ENCODE data around the gene MAML2. TPM values are rescaled to one million over a fixed set of nuclear protein-coding genes. Genes with fewer than 3 reads are reported as not detected.
A peak's percentile ranks its signal among the peaks of the same experiment; 100 is the strongest.
"Not testable (repeated sequence)": the region's sequence is repeated elsewhere in the genome, so short reads cannot be mapped to it uniquely, and the experiment has no call there.

Gene MAML2
- total RNA-seq, 4 donors from 2014 or later = 34.2 to 49.8 (median 44.4) TPM

GRCh38 chr11:96276836-96277235 lies 66.2 kb downstream of the MAML2 start:
- TF ChIP-seq CTCF (IDR thresholded peaks at IDR 0.05) = no peak
- DNase-seq (ENCODE audit: low spot score) = no peak
- no peak for ATAC-seq (ENCODE audit: low FRiP score)

- DNase-seq (ENCODE audit: low spot score) (no peak), ATAC-seq (ENCODE audit: low FRiP score) (no peak)
- no peak for TF ChIP-seq CTCF (IDR thresholded peaks at IDR 0.05)
These were observed 67.0 kb downstream of the MAML2 start for GRCh38 chr11:96275801-96276594.

- no peak for TF ChIP-seq CTCF (IDR thresholded peaks at IDR 0.05)
- DNase-seq (ENCODE audit: low spot score) (no peak), ATAC-seq (ENCODE audit: low FRiP score) (no peak)
These were observed 69.5 kb downstream of the MAML2 start for GRCh38 chr11:96273507-96273906.

- DNase-seq (ENCODE audit: low spot score) = no peak
- no peak for ATAC-seq (ENCODE audit: low FRiP score)
These were observed 70.3 kb downstream of the MAML2 start for GRCh38 chr11:96272529-96273222.

GRCh38 chr11:96271777-96272176 lies 71.2 kb downstream of the MAML2 start:
- ATAC-seq (ENCODE audit: low FRiP score) = no peak
- no peak for DNase-seq (ENCODE audit: low spot score)
- no peak for TF ChIP-seq CTCF (IDR thresholded peaks at IDR 0.05)

More at GRCh38 chr11:96272529-96273222, 70.3 kb downstream of the MAML2 start:
- TF ChIP-seq CTCF (IDR thresholded peaks at IDR 0.05) = no peak

GRCh38 chr11:96271352-96271751 lies 71.6 kb downstream of the MAML2 start:
- not testable (repeated sequence) for ATAC-seq (ENCODE audit: low FRiP score); DNase-seq (ENCODE audit: low spot score)

- not testable (repeated sequence) for ATAC-seq (ENCODE audit: low FRiP score); DNase-seq (ENCODE audit: low spot score)
These were observed 74.5 kb downstream of the MAML2 start for GRCh38 chr11:96268527-96268926.

- no peak for TF ChIP-seq CTCF (IDR thresholded peaks at IDR 0.05)
- DNase-seq (ENCODE audit: low spot score) (no peak), ATAC-seq (ENCODE audit: low FRiP score) (peak; percentile 29)
These were observed 75.4 kb downstream of the MAML2 start for GRCh38 chr11:96267496-96268032.

Measured in omental fat pad (tissue), 4 donors.